Cardiac fibroblast (primary cell): ENCODE results near the gene ZNF410.
A peak's percentile ranks its signal among the peaks of the same experiment; 100 is the strongest.

Source experiments
- DNase-seq, 2 donors: peaks; one replicate each; pipeline versions ENCODE4 v3.0.0 to v3.0.0-alpha.2; 2010; ENCODE audit warnings: low read depth in 2 of 2
- H3K4me3 ChIP-seq, 2 donors: replicated peaks in 1 of 2; 1 replicate in 1 of 2; 2 replicates in 1 of 2; pipeline ENCODE4 v1.5.1; 2011; ENCODE audit warnings: low read depth in 2 of 2, low read length in 2 of 2, mild to moderate bottlenecking in 2 of 2, moderate library complexity in 1 of 2
- CTCF ChIP-seq: IDR thresholded peaks from one replicate; pipeline ENCODE4 v1.5.1; 2011; ENCODE audit warnings: low read depth, mild to moderate bottlenecking, low read length, inconsistent platforms

ZNF410 gene

DNA sequence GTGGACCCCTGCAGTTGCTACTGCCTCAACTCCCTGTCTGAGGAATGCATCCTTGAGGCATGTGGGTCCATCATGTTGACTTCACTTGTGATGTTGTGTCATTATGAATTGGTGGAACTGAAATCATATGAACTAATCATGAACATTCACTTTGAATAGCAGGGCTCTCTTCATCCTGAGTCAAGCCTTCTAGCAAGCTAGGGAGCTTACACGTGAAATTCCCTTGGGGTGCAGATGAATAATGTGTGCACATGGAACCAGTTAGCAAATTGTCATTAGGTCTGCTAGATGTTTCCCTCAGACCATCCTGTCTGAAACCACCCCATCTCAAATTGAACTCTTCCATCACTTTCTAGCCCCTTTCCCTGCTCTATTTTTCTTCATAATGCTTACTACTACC, 67.1 kb downstream of the ZNF410 start:
- H3K4me3 ChIP-seq: no peak overlapping the region
- peak in 1 of 2 donors; percentile 43 for DNase-seq
- no peak for TF ChIP-seq CTCF

DNA sequence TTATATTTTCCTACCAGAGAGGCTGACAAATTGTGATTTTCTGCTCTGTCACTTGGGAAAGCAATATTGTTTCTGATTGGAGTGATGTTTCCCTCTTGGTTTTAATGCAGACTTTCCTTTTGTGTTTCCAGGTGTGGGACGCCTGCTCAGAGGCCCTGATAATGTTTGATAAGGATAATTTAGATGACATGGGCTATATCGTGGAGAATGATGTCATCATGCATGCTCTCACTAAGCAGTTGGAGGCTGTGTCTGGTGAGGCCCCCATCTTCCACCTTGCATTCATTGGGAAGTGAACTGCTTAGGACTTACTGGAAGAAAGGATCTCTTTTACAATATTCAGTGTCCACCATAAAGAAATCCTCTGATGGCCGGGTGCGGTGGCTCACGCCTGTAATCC, 69.0 kb downstream of the ZNF410 start:
- TF ChIP-seq CTCF: no peak
- no peak overlapping the region for H3K4me3 ChIP-seq
- DNase-seq: no peak

GRCh38 chr14:73958591-73958990, 71.9 kb downstream of the ZNF410 start:
- TF ChIP-seq CTCF: no peak
- no peak for DNase-seq
- no peak overlapping the region for H3K4me3 ChIP-seq

- no peak overlapping the region for H3K4me3 ChIP-seq
- no peak for DNase-seq
- TF ChIP-seq CTCF: no peak
Measured at GRCh38 chr14:73961192-73961591, 74.5 kb downstream of the ZNF410 start.

DNA sequence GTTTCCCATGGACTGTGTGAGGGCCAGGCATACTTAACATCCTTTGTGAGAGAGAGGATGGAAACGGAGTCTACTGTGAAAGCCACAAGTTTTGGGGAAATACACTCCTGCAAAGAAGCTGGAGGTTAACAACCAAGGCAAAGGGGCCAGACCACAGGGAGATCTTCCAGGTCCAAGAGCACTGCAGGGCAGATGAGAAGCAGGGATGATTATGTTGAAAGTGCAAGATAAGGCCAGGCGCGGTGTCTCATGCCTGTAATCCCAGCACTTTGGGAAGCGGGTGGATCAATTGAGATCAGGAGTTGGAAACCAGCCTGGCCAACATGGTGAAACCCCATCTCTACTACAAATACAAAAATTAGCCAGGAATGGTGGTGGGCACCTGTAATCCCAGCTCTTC, 78.6 kb downstream of the ZNF410 start:
- no peak for DNase-seq
- no peak for TF ChIP-seq CTCF
- H3K4me3 ChIP-seq: no peak overlapping the region

DNA sequence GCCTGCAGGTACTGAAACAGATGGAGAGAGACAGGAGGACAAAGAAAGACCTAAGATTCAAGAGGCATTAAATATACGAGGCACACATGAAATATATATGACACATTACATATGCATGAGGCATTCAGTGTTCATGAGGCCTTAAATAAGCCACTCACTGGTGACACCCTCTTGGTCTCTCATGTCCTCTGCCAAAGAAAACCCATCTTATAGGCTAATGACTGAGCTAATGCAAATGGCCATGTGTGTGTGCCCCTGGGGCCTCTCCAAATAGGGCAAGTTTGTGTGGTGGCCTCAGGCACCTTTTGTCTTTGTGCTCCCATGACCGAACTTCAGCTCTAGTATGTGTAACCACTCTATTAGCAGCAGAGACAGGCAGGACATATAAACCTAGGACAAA, 82.2 kb downstream of the ZNF410 start:
- no peak for TF ChIP-seq CTCF
- no peak for DNase-seq
- H3K4me3 ChIP-seq: no peak overlapping the region

- DNase-seq: no peak
- no peak for TF ChIP-seq CTCF
Measured at GRCh38 chr14:73973497-73973896, 86.8 kb downstream of the ZNF410 start.

More at GRCh38 chr14:73973497-73973896, 86.8 kb downstream of the ZNF410 start:
- H3K4me3 ChIP-seq: no peak overlapping the region
